SK-N-SH (cell line): Measurements from ENCODE around the gene DNAJC17. TPM values are rescaled to one million over a fixed set of nuclear protein-coding genes. Genes with fewer than 3 reads are reported as not detected.

ENCODE experiments used
- CTCF ChIA-PET: fragments of 300-600, 350-600 bp; formaldehyde crosslinking; extraction: SDS; loops from one replicate; lab custom pipeline; 2021; lab: Yijun Ruan, JAX
- POLR2A ChIA-PET: fragments of 350-600 bp; sonication (Branson Sonifier 250); formaldehyde crosslinking; extraction: SDS; loops from one replicate; lab custom pipeline; 2020; ENCODE audit warnings: antibody characterized with exemption, inconsistent platforms; lab: Yijun Ruan, JAX
- DNase-seq: peaks from one replicate; pipeline ENCODE4 v3.0.0; 2012
- H2AFZ ChIP-seq: fragments of 200-600 bp; sonication (generic); 2 replicates; pipeline ENCODE4 v1.8.1; 2016; ENCODE audit warnings: antibody characterized with exemption, mild to moderate bottlenecking, low read depth
- H3F3A ChIP-seq: fragments of 200-600 bp; sonication (generic); replicated peaks from 2 replicates; pipeline ENCODE3; 2016; ENCODE audit warnings: antibody characterized with exemption, mild to moderate bottlenecking; ENCODE audit not compliant: insufficient read depth
- H3K27ac ChIP-seq, 2 experiments: fragments of 200-500 bp in 1 of 2; fragments of 200-600 bp in 1 of 2; sonication (Bioruptor generic) in 1 of 2; sonication (generic), shearing (Covaris generic) in 1 of 2; 2 replicates each; pipeline versions ENCODE4 v1.5.1 to v1.6.1; 2014 to 2016; ENCODE audit warnings: low read depth in 2 of 2, inconsistent platforms in 1 of 2, low read length in 1 of 2, mild to moderate bottlenecking in 1 of 2, mixed read lengths in 1 of 2
- H3K27me3 ChIP-seq: fragments of 200-600 bp; sonication (generic), shearing (Covaris generic); 2 replicates; pipeline ENCODE4 v1.6.1; 2016; ENCODE audit warnings: mixed run types; ENCODE audit not compliant: insufficient read depth
- H3K36me3 ChIP-seq, 2 experiments: fragments of 200-500 bp in 1 of 2; fragments of 200-600 bp in 1 of 2; sonication (Bioruptor generic) in 1 of 2; sonication (generic) in 1 of 2; replicated peaks in 1 of 2; 2 replicates each; pipeline versions ENCODE3 to v1.5.1; 2014 to 2016; ENCODE audit warnings: low read length in 1 of 2, mild to moderate bottlenecking in 1 of 2; ENCODE audit not compliant: insufficient read depth in 2 of 2, control insufficient read depth in 1 of 2
- H3K4me1 ChIP-seq, 2 experiments: fragments of 200-500 bp in 1 of 2; fragments of 200-600 bp in 1 of 2; sonication (Bioruptor generic) in 1 of 2; sonication (generic), shearing (Covaris generic) in 1 of 2; 2 replicates each; pipeline versions ENCODE4 v1.5.1 to v1.6.1; 2014 to 2016; ENCODE audit warnings: low read depth in 1 of 2, low read length in 1 of 2, mixed run types in 1 of 2; ENCODE audit not compliant: insufficient read depth in 2 of 2, control insufficient read depth in 1 of 2
- H3K4me2 ChIP-seq: fragments of 200-600 bp; sonication (generic), shearing (Covaris generic); 2 replicates; pipeline ENCODE4 v1.6.1; 2017; ENCODE audit warnings: mixed run types
- H3K4me3 ChIP-seq, 2 experiments: fragments of 200-500 bp in 1 of 2; fragments of 200-600 bp in 1 of 2; sonication (Bioruptor generic) in 1 of 2; sonication (generic), shearing (Covaris generic) in 1 of 2; 2 replicates each; pipeline versions ENCODE4 v1.5.1 to v1.8.1; 2014 to 2016; ENCODE audit warnings: low read depth in 2 of 2, inconsistent platforms in 1 of 2, low read length in 1 of 2, mild to moderate bottlenecking in 1 of 2, mixed read lengths in 1 of 2, moderate library complexity in 1 of 2
- H3K79me2 ChIP-seq: fragments of 200-600 bp; sonication (generic); 2 replicates; pipeline ENCODE4 v1.8.1; 2017; ENCODE audit warnings: mild to moderate bottlenecking; ENCODE audit not compliant: insufficient read depth
- H3K9ac ChIP-seq: fragments of 200-600 bp; sonication (generic); 2 replicates; pipeline ENCODE4 v1.6.1; 2017; ENCODE audit warnings: mixed run types
- H3K9me2 ChIP-seq: fragments of 200-600 bp; sonication (generic); 2 replicates; pipeline ENCODE4 v1.6.1; 2017; ENCODE audit warnings: mixed run types
- H3K9me3 ChIP-seq: fragments of 200-600 bp; sonication (generic); 2 replicates; pipeline ENCODE4 v1.6.1; 2017; ENCODE audit warnings: mixed run types, mild to moderate bottlenecking, moderate library complexity
- H4K20me1 ChIP-seq: fragments of 200-600 bp; sonication (generic); 2 replicates; pipeline ENCODE4 v1.6.1; 2017; ENCODE audit warnings: mild to moderate bottlenecking, mixed run types; ENCODE audit not compliant: insufficient read depth
- ELF1 ChIP-seq: IDR thresholded peaks from 2 replicates; pipeline ENCODE4 v1.4.0; 2012
- FOSL2 ChIP-seq: IDR thresholded peaks from 2 replicates; pipeline ENCODE4 v1.4.0; 2012; ENCODE audit warnings: low read depth, mild to moderate bottlenecking, moderate library complexity, borderline replicate concordance
- FOXJ3 ChIP-seq: sonication (generic); formaldehyde crosslinking; IDR thresholded peaks from 2 replicates; pipeline ENCODE4 v1.5.1; 2020; ENCODE audit warnings: mild to moderate bottlenecking, missing genetic modification reagents
- FOXM1 ChIP-seq: IDR thresholded peaks from 2 replicates; pipeline ENCODE4 v1.4.0; 2012; ENCODE audit warnings: low read depth, mild to moderate bottlenecking
- GABPA ChIP-seq: IDR thresholded peaks from 2 replicates; pipeline ENCODE4 v1.4.0; 2012; ENCODE audit warnings: low read depth, mild to moderate bottlenecking
- GATA2 ChIP-seq: sonication (generic); formaldehyde crosslinking; IDR thresholded peaks from 2 replicates; pipeline ENCODE4 v1.5.0; 2020; ENCODE audit warnings: mild to moderate bottlenecking, missing genetic modification reagents
- IRF3 ChIP-seq: fragments of 150-350 bp; IDR thresholded peaks from 2 replicates; pipeline ENCODE4 v1.6.1; 2016; ENCODE audit warnings: mild to moderate bottlenecking, low read depth, low read length
- MEF2A ChIP-seq: IDR thresholded peaks from 2 replicates; pipeline ENCODE4 v1.4.0; 2012; ENCODE audit warnings: low read depth, borderline replicate concordance
- MXI1 ChIP-seq: IDR thresholded peaks from 2 replicates; pipeline ENCODE4 v1.6.1; 2012; ENCODE audit warnings: mild to moderate bottlenecking, low read depth, low read length, improper control_type of control experiment
- NRF1 ChIP-seq: IDR thresholded peaks from 2 replicates; pipeline ENCODE4 v1.6.1; 2012; ENCODE audit warnings: low read depth, mild to moderate bottlenecking, low read length
- PBX3 ChIP-seq: IDR thresholded peaks from 2 replicates; pipeline ENCODE4; 2012
- POLR2AphosphoS5 ChIP-seq: IDR thresholded peaks from 2 replicates; pipeline ENCODE4 v1.6.1; 2012; ENCODE audit warnings: low read depth, low read length
- RAD21 ChIP-seq: IDR thresholded peaks from 2 replicates; pipeline ENCODE4 v1.6.1; 2012; ENCODE audit warnings: mild to moderate bottlenecking, low read length
- REST ChIP-seq: IDR thresholded peaks from 2 replicates; pipeline ENCODE4 v1.6.1; 2012; ENCODE audit warnings: mild to moderate bottlenecking, low read depth, low read length, moderate library complexity
- RXRA ChIP-seq: IDR thresholded peaks from 2 replicates; pipeline ENCODE4 v1.4.0; 2012; ENCODE audit warnings: low read depth, mild to moderate bottlenecking, borderline replicate concordance
- SMC3 ChIP-seq: IDR thresholded peaks from 2 replicates; pipeline ENCODE4 v1.6.1; 2012; ENCODE audit warnings: low read depth, low read length, improper control_type of control experiment
- TAF1 ChIP-seq: IDR thresholded peaks from 2 replicates; pipeline ENCODE4 v1.6.1; 2012; ENCODE audit warnings: low read depth, mild to moderate bottlenecking, low read length, moderate library complexity, borderline replicate concordance
- TCF12 ChIP-seq: IDR thresholded peaks from 2 replicates; pipeline ENCODE4 v1.4.0; 2012
- TEAD4 ChIP-seq: IDR thresholded peaks from 2 replicates; pipeline ENCODE4 v1.4.0; 2012; ENCODE audit warnings: mild to moderate bottlenecking, borderline replicate concordance; ENCODE audit not compliant: insufficient read depth
- YY1 ChIP-seq: IDR thresholded peaks from 2 replicates; pipeline ENCODE4 v1.4.0; 2012; ENCODE audit warnings: low read depth, mild to moderate bottlenecking
- WGBS: methylation state at CpG from one replicate; pipeline ENCODE4 v1.1.6; 2017; ENCODE audit warnings: low lambda C conversion rate; 5-methylcytosine and 5-hydroxymethylcytosine counted together
- polyA plus RNA-seq, 3 experiments: library from polyadenylated mRNA; depleted of rRNA; stranded (reverse); fragments of >200 nt; gene quantifications; 2 replicates each; pipeline ENCODE4 v1.2.3, GENCODE V29; 2012

DNAJC17 gene
- polyA plus RNA-seq, 1 of the 3 experiments (the other 2 are of a cell fraction), result 61.6 TPM

- Histone ChIP-seq H3K9me2 (no peaks in the 10 kb centered on the region), H4K20me1 (no peaks in the 10 kb centered on the region), H3K4me1 (peaks cover 6 to 37% of the 10 kb centered on the region in 2 experiments; a peak in 3 of 4 replicates), H3K9me3 (no peaks in the 10 kb centered on the region), H3K9ac (no peak overlapping the region), H3K4me2 (no peak overlapping the region), H3K27ac (no peak overlapping the region), H3F3A (peaks cover 7% of the 10 kb centered on the region), H3K4me3 (no peak overlapping the region), H3K27me3 (no peaks in the 10 kb centered on the region), H3K79me2 (peaks cover under 1% of the 10 kb centered on the region; the same call in 1 of the 2 replicates), H2AFZ (no peak overlapping the region)
- DNase-seq, result no peak
- CTCF ChIA-PET, result interaction anchor here (1.1 to 1.5 kb wide), 4 partner anchors 9 to 26 kb away, joined by 3 to 4 read pairs (median 4); no protein-coding TSS in a partner anchor
- WGBS, result 100% methylated on average over 2 of the region's 5 CpGs
- POLR2A ChIA-PET, result no interaction called here
- TF ChIP-seq MXI1 (no peak), RAD21 (no peak), POLR2AphosphoS5 (no peak), SMC3 (no peak), MEF2A (no peak), RXRA (no peak), REST (no peak), GATA2 (CRISPR knock-in tag) (no peak), IRF3 (no peak)
- TF ChIP-seq, all 33 proteins: peak for 0
- H3K36me3 ChIP-seq, result no peaks in the 10 kb centered on the region
Observed at GRCh38 chr15:40759961-40760360, 47.3 kb downstream of the DNAJC17 start.

- 20% methylated on average over 6 of the region's 6 CpGs for WGBS
- H2AFZ ChIP-seq, result no peak overlapping the region
- TF ChIP-seq TCF12, result peak; percentile 56; the same call in 1 of the 2 replicates
- no peak for TF ChIP-seq TEAD4
- no peak for TF ChIP-seq TAF1
- no peak for TF ChIP-seq FOXM1
- TF ChIP-seq YY1, result no peak
- no peak for TF ChIP-seq RXRA
- TF ChIP-seq FOXJ3 (CRISPR knock-in tag), result peak; percentile 94
- TF ChIP-seq NRF1, result no peak
- no peak for TF ChIP-seq MEF2A
- TF ChIP-seq FOSL2, result no peak
- TF ChIP-seq ELF1, result no peak
- no peak for TF ChIP-seq PBX3
- no peak for TF ChIP-seq GABPA
- TF ChIP-seq IRF3, result no peak
Observed at GRCh38 chr15:40756938-40757337, 50.3 kb downstream of the DNAJC17 start.

More at GRCh38 chr15:40756938-40757337, 50.3 kb downstream of the DNAJC17 start:
- no peak overlapping the region for H3K4me3 ChIP-seq
- no peaks in the 10 kb centered on the region for H3K27me3 ChIP-seq
- H3K4me1 ChIP-seq, result peaks cover 0 to 25% of the 10 kb centered on the region in 2 experiments; a peak in 2 of 4 replicates
- H3K36me3 ChIP-seq, result peaks cover 3 to 6% of the 10 kb centered on the region in 2 experiments
- no peak overlapping the region; the same call in 1 of the 2 replicates for H3K4me2 ChIP-seq
- ChIA-PET POLR2A (interaction anchor here (0.5 to 1.6 kb wide), 10 partner anchors 9 to 631 kb away, joined by 3 to 9 read pairs (median 3); partner anchors contain the start of genes C15orf62, CHAC1, RAD51 and VPS18), CTCF (interaction anchor here (0.6 to 3.5 kb wide), 8 partner anchors 9 to 104 kb away, joined by 3 to 22 read pairs (median 3); partner anchors contain the start of gene C15orf62)
- H3K79me2 ChIP-seq, result peaks cover 29% of the 10 kb centered on the region
- H3F3A ChIP-seq, result peaks cover 4% of the 10 kb centered on the region
- no peaks in the 10 kb centered on the region for H3K9me3 ChIP-seq
- H3K9me2 ChIP-seq, result no peaks in the 10 kb centered on the region
- peak overlapping the region; percentile 31 to 90; a peak in 3 of 4 replicates for H3K27ac ChIP-seq
- DNase-seq, result peak; percentile 89
- H3K9ac ChIP-seq, result no peak overlapping the region
- H4K20me1 ChIP-seq, result no peaks in the 10 kb centered on the region
